ENCODE results near the gene RNF121. TPM values are rescaled to one million over a fixed set of nuclear protein-coding genes. Genes with fewer than 3 reads are reported as not detected.

RNF121 gene
- total and polyA plus RNA-seq, 2 of the 13 experiments (the other 11 are each of a cell fraction or from before 2014, with no cell fraction given) = 28.6 to 44.3 TPM

DNA sequence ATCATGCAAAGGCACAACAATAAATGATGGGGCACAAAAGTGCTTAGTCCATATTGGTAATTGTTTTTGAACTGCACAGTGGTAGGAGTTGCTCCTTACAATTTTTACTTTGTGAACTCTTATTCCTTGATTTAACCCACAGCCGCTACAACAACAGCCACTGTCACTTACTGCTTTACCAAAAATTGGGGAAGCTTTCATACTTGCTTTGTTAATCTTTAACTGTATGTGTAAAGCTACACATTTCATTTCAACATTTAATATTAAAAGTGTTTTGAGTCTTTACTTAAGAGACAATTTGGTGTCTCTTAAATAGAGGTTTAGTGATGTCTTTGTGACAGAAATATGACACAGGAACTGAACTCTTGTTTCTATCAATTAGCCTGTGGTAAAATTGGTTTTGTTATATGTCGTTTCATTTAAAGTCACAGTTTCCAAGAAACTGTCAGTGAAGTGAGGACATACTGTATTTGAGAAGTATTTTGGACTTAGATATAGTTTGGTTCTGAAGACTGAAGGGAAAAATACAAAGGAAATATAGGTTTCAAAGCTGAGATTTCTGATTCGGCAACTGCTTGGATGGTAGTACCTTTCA lies 63.4 kb downstream of the RNF121 start:
- Histone ChIP-seq H3K4me2 (ENCODE audit: low read depth, low read length) (no peak overlapping the region), H2AFZ (ENCODE audit: low read length) (no peak overlapping the region), H3K79me2 (ENCODE audit: insufficient read depth, low read length) (no peaks in the 10 kb centered on the region), H3K4me3 (replicated peaks in 1 of 3; ENCODE audit: insufficient read depth in 1 of 3, low read depth in 2 of 3, low read length in 3 of 3) (no peak overlapping the region), H3K4me1 (ENCODE audit: insufficient read depth, low read length) (no peaks in the 10 kb centered on the region), H3K27ac (ENCODE audit: extremely low read length, insufficient read depth, low read length) (no peak overlapping the region), H4K20me1 (ENCODE audit: insufficient read depth, low read length) (no peaks in the 10 kb centered on the region), H3K27me3 (ENCODE audit: control insufficient read depth in 1 of 2, insufficient read depth in 2 of 2, low read length in 2 of 2) (no peaks in the 10 kb centered on the region), H3K36me3 (replicated peaks in 1 of 2; ENCODE audit: control insufficient read depth in 1 of 2, insufficient read depth in 2 of 2, low read length in 2 of 2) (peaks cover 9 to 37% of the 10 kb centered on the region in 2 experiments), H3K9me3 (ENCODE audit: low read length) (no peaks in the 10 kb centered on the region), H3K9ac (ENCODE audit: insufficient read depth, low read depth, low read length) (no peak overlapping the region)
- WGBS (ENCODE audit: low lambda C conversion rate) = 97% methylated on average over 3 of the region's 3 CpGs
- ATAC-seq (no peak), FAIRE-seq (no peak), DNase-seq (ENCODE audit: low spot score) (no peak)
- in situ Hi-C loops (cut with HindIII; ENCODE audit: extremely low pct_ligation_motif_present, low pct_unique_long_range_greater_than_20kb) = no loop called here
- POLR2A ChIA-PET = no interaction called here
- intact Hi-C loops (cut with micrococcal nuclease; ENCODE audit: unreplicated experiment) = no loop called here
- CTCF ChIA-PET (ENCODE audit: low intra/inter-chr PET ratio, low total read pairs) = no interaction called here
- BruUV-seq (replicated peaks) = no TSS peak
- no peak for TF ChIP-seq ZNF710 (CRISPR knock-in tag; IDR thresholded peaks at IDR 0.05; ENCODE audit: borderline replicate concordance)

- no peaks in the 10 kb centered on the region for H3K9me3 ChIP-seq (ENCODE audit: low read length)
- H3K4me1 ChIP-seq (ENCODE audit: insufficient read depth, low read length) = no peaks in the 10 kb centered on the region
- ChIA-PET CTCF (ENCODE audit: low intra/inter-chr PET ratio, low total read pairs) (no interaction called here), POLR2A (no interaction called here)
- H4K20me1 ChIP-seq (ENCODE audit: insufficient read depth, low read length) = no peaks in the 10 kb centered on the region
- peak; percentile 58 for ATAC-seq
- WGBS (ENCODE audit: low lambda C conversion rate) = 87% methylated on average over 3 of the region's 3 CpGs
- DNase-seq (ENCODE audit: low spot score) = no peak
- no TSS peak for BruUV-seq (replicated peaks)
- intact Hi-C loops (cut with micrococcal nuclease; ENCODE audit: unreplicated experiment) = no loop called here
- H3K4me2 ChIP-seq (ENCODE audit: low read depth, low read length) = no peak overlapping the region
- no peak overlapping the region for H3K27ac ChIP-seq (ENCODE audit: extremely low read length, insufficient read depth, low read length)
- no peak overlapping the region for H3K4me3 ChIP-seq (replicated peaks in 1 of 3; ENCODE audit: insufficient read depth in 1 of 3, low read depth in 2 of 3, low read length in 3 of 3)
- H2AFZ ChIP-seq (ENCODE audit: low read length) = no peak overlapping the region
- H3K36me3 ChIP-seq (replicated peaks in 1 of 2; ENCODE audit: control insufficient read depth in 1 of 2, insufficient read depth in 2 of 2, low read length in 2 of 2) = peaks cover 4 to 44% of the 10 kb centered on the region in 2 experiments
- in situ Hi-C loops (cut with HindIII; ENCODE audit: extremely low pct_ligation_motif_present, low pct_unique_long_range_greater_than_20kb) = no loop called here
- no peaks in the 10 kb centered on the region for H3K27me3 ChIP-seq (ENCODE audit: control insufficient read depth in 1 of 2, insufficient read depth in 2 of 2, low read length in 2 of 2)
- no peak for FAIRE-seq
- H3K9ac ChIP-seq (ENCODE audit: insufficient read depth, low read depth, low read length) = no peak overlapping the region
- no peaks in the 10 kb centered on the region for H3K79me2 ChIP-seq (ENCODE audit: insufficient read depth, low read length)
- TF ChIP-seq AFF4 (CRISPR knock-in tag; IDR thresholded peaks at IDR 0.05) = no peak
- no peak for TF ChIP-seq ZFAT (CRISPR knock-in tag; conservative IDR thresholded peaks at IDR 0.05)
- peak; percentile 45 for TF ChIP-seq CTCF (CRISPR knock-in tag; IDR thresholded peaks at IDR 0.05)
- no peak for TF ChIP-seq HHEX (CRISPR knock-in tag; IDR thresholded peaks at IDR 0.05)
- TF ChIP-seq CBX5 (CRISPR knock-in tag; IDR thresholded peaks at IDR 0.05; ENCODE audit: borderline replicate concordance) = no peak
- no peak for TF ChIP-seq ZNF713 (CRISPR knock-in tag; IDR thresholded peaks at IDR 0.05)
- TF ChIP-seq ZNF740 (CRISPR knock-in tag; IDR thresholded peaks at IDR 0.05) = no peak
- no peak for TF ChIP-seq ZNF143 (CRISPR knock-in tag; IDR thresholded peaks at IDR 0.05)
- TF ChIP-seq STAG1 (CRISPR knock-in tag; IDR thresholded peaks at IDR 0.05) = peak; percentile 35
Observed at GRCh38 chr11:71994786-71995185, 65.9 kb downstream of the RNF121 start.

Measured in HepG2 (cell line).